Keratinocyte (primary cell): Measurements from ENCODE around the gene RAB13. TPM values are rescaled to one million over a fixed set of nuclear protein-coding genes. Genes with fewer than 3 reads are reported as not detected.

Experiments used
- DNase-seq: peaks from one replicate; pipeline ENCODE4 v3.0.0-alpha.2; 2011; ENCODE audit warnings: low read depth, missing footprints, low spot score
- FAIRE-seq: peaks from 2 replicates; lab custom pipeline; 2011; peaks lifted over from hg19 to GRCh38; lab: Jason Lieb, UNC
- H2AFZ ChIP-seq: 2 replicates; pipeline ENCODE4 v1.6.0; 2012; ENCODE audit warnings: low read length, control low read depth, inconsistent platforms; ENCODE audit not compliant: control insufficient read depth
- H3K27ac ChIP-seq: 2 replicates; pipeline ENCODE4 v1.5.1; 2011; ENCODE audit warnings: low read length; ENCODE audit not compliant: control insufficient read depth, insufficient read depth
- H3K27me3 ChIP-seq: 3 replicates; pipeline ENCODE4 v1.6.0; 2011; ENCODE audit warnings: low read length; ENCODE audit not compliant: control insufficient read depth, insufficient read depth; ENCODE audit errors: extremely low read depth
- H3K36me3 ChIP-seq, 2 experiments: 2 replicates in 1 of 2; 3 replicates in 1 of 2; pipeline ENCODE4 v1.5.1; 2011; ENCODE audit warnings: low read length in 2 of 2, mild to moderate bottlenecking in 1 of 2; ENCODE audit not compliant: control insufficient read depth in 2 of 2, insufficient read depth in 2 of 2; ENCODE audit errors: extremely low read depth in 1 of 2
- H3K4me1 ChIP-seq: 3 replicates; pipeline ENCODE4 v1.5.1; 2011; ENCODE audit warnings: low read length; ENCODE audit not compliant: control insufficient read depth, insufficient read depth; ENCODE audit errors: extremely low read depth
- H3K4me2 ChIP-seq: 3 replicates; pipeline ENCODE4 v1.6.0; 2011; ENCODE audit warnings: low read depth, low read length; ENCODE audit not compliant: control insufficient read depth, insufficient read depth; ENCODE audit errors: extremely low read depth
- H3K4me3 ChIP-seq, 3 experiments: fragments of 200-600 bp in 1 of 3; sonication (generic) in 1 of 3; 2 replicates in 2 of 3; 3 replicates in 1 of 3; pipeline ENCODE4 v1.5.1; 2011 to 2016; ENCODE audit warnings: low read length in 3 of 3, mild to moderate bottlenecking in 3 of 3, control low read depth in 2 of 3, inconsistent platforms in 1 of 3, low read depth in 1 of 3, mixed read lengths in 1 of 3, mixed run types in 1 of 3, moderate library complexity in 1 of 3; ENCODE audit not compliant: control insufficient read depth in 2 of 3, insufficient read depth in 2 of 3; ENCODE audit errors: extremely low read depth in 1 of 3
- H3K79me2 ChIP-seq: 2 replicates; pipeline ENCODE4 v1.6.0; 2012; ENCODE audit warnings: low read length; ENCODE audit not compliant: control insufficient read depth, insufficient read depth
- H3K9ac ChIP-seq: 3 replicates; pipeline ENCODE4 v1.6.0; 2011; ENCODE audit warnings: low read length; ENCODE audit not compliant: control insufficient read depth, insufficient read depth; ENCODE audit errors: extremely low read depth
- H3K9me1 ChIP-seq: 3 replicates; pipeline ENCODE4 v1.6.0; 2011; ENCODE audit warnings: low read length; ENCODE audit not compliant: control insufficient read depth, insufficient read depth; ENCODE audit errors: extremely low read depth
- H3K9me3 ChIP-seq: 2 replicates; pipeline ENCODE4 v1.5.1; 2012; ENCODE audit warnings: low read depth, low read length; ENCODE audit not compliant: control insufficient read depth
- H4K20me1 ChIP-seq: 3 replicates; pipeline ENCODE4 v1.6.0; 2011; ENCODE audit warnings: low read length; ENCODE audit not compliant: control insufficient read depth, insufficient read depth; ENCODE audit errors: extremely low read depth
- CTCF ChIP-seq, 3 experiments: IDR thresholded peaks in 1 of 3; conservative IDR thresholded peaks in 1 of 3; optimal IDR thresholded peaks in 1 of 3; 2 replicates in 2 of 3; 3 replicates in 1 of 3; pipeline versions ENCODE3 to v1.5.1; 2011; ENCODE audit warnings: low read length in 3 of 3, mild to moderate bottlenecking in 3 of 3, moderate library complexity in 2 of 3, control low read depth in 1 of 3, inconsistent platforms in 1 of 3; ENCODE audit not compliant: insufficient read depth in 2 of 3; ENCODE audit errors: extremely low read depth in 1 of 3
- EZH2 ChIP-seq: IDR thresholded peaks from one replicate; pipeline ENCODE4 v1.6.1; 2012; ENCODE audit warnings: inconsistent platforms, mild to moderate bottlenecking, low read length, moderate library complexity
- dilution Hi-C: fragments of 300-500 bp; cut with MboI; formaldehyde crosslinking; loops from one replicate; pipeline ENCODE4 v1.7.0; 2020; ENCODE audit warnings: low sequenced_read_pairs; ENCODE audit not compliant: extremely low pct_ligation_motif_present
- polyA plus RNA-seq, 5 experiments: library from polyadenylated mRNA; depleted of rRNA in 3 of 5; stranded (reverse) in 3 of 5; stranded (forward) in 1 of 5; unstranded in 1 of 5; fragments of >200 nt; gene quantifications; 1 replicate in 1 of 5; 2 replicates in 3 of 5; 3 replicates in 1 of 5; pipeline versions ENCODE4 v1.2.1 to v1.2.3, GENCODE V29; 2011 to 2012; ENCODE audit warnings: missing spikeins in 2 of 5, low read depth in 1 of 5, low replicate concordance in 1 of 5

Gene RAB13
- polyA plus RNA-seq, 1 donor (not counting 4 experiments of a cell fraction or from before 2014, with no cell fraction given) = 87.1 TPM

- no peak overlapping the region for H2AFZ ChIP-seq
- no peak overlapping the region for H3K4me3 ChIP-seq
Observed at GRCh38 chr1:153938996-153939395, 47.1 kb downstream of the RAB13 start.

GRCh38 chr1:153937331-153937730 lies 48.8 kb downstream of the RAB13 start:
- no peak for TF ChIP-seq CTCF (optimal IDR thresholded peaks at IDR 0.05 in 1 of 3, IDR thresholded peaks at IDR 0.05 in 1 of 3, conservative IDR thresholded peaks at IDR 0.05 in 1 of 3; ENCODE audit: extremely low read depth in 1 of 3, insufficient read depth in 2 of 3, low read length in 3 of 3)
- no peak for TF ChIP-seq EZH2
- FAIRE-seq = no peak
- H2AFZ ChIP-seq = no peak overlapping the region
- no peak overlapping the region for H3K9ac ChIP-seq
- H3K4me1 ChIP-seq = no peaks in the 10 kb centered on the region
- DNase-seq = no peak
- H3K9me3 ChIP-seq = no peaks in the 10 kb centered on the region
- no peak overlapping the region for H3K27ac ChIP-seq
- H3K4me3 ChIP-seq = no peak overlapping the region
- no peak overlapping the region for H3K4me2 ChIP-seq
- dilution Hi-C loops = no loop called here
- H3K36me3 ChIP-seq = peaks cover 43 to 45% of the 10 kb centered on the region in 2 experiments
- H3K79me2 ChIP-seq = no peaks in the 10 kb centered on the region
- no peaks in the 10 kb centered on the region for H3K27me3 ChIP-seq
- H4K20me1 ChIP-seq = no peaks in the 10 kb centered on the region
- no peaks in the 10 kb centered on the region for H3K9me1 ChIP-seq

More at GRCh38 chr1:153938996-153939395, 47.1 kb downstream of the RAB13 start:
- Histone ChIP-seq H3K4me2 (no peak overlapping the region), H3K27ac (no peak overlapping the region), H3K36me3 (peaks cover 39 to 43% of the 10 kb centered on the region in 2 experiments), H3K79me2 (peaks cover 3% of the 10 kb centered on the region), H3K4me1 (no peaks in the 10 kb centered on the region), H4K20me1 (no peaks in the 10 kb centered on the region), H3K9me1 (no peaks in the 10 kb centered on the region), H3K9ac (no peak overlapping the region), H3K27me3 (no peaks in the 10 kb centered on the region), H3K9me3 (no peaks in the 10 kb centered on the region)
- dilution Hi-C loops = no loop called here
- DNase-seq = no peak
- TF ChIP-seq EZH2 (no peak), CTCF (optimal IDR thresholded peaks at IDR 0.05 in 1 of 3, IDR thresholded peaks at IDR 0.05 in 1 of 3, conservative IDR thresholded peaks at IDR 0.05 in 1 of 3; ENCODE audit: extremely low read depth in 1 of 3, insufficient read depth in 2 of 3, low read length in 3 of 3) (no peak)
- no peak for FAIRE-seq
